Liver (tissue), 9 donors: ENCODE results near the gene CD47. TPM values are rescaled to one million over a fixed set of nuclear protein-coding genes. Genes with fewer than 3 reads are reported as not detected.

Experiments used
- DNase-seq: peaks from one replicate; pipeline ENCODE4 v3.0.0-alpha.2; 2017; ENCODE audit warnings: low spot score
- H3K27ac ChIP-seq, 2 donors: one replicate each; pipeline ENCODE4 v1.7.0; 2013; ENCODE audit warnings: inconsistent platforms in 2 of 2, low read length in 2 of 2, control low read depth in 1 of 2, low read depth in 1 of 2, mild to moderate bottlenecking in 1 of 2
- H3K27me3 ChIP-seq, 4 donors: one replicate each; pipeline versions ENCODE4 v1.6.1 to v1.7.0; 2013; ENCODE audit warnings: low read length in 3 of 4, inconsistent platforms in 1 of 4, mild to moderate bottlenecking in 1 of 4, moderate library complexity in 1 of 4; ENCODE audit not compliant: control insufficient read depth in 4 of 4, insufficient read depth in 4 of 4
- H3K36me3 ChIP-seq, 4 donors: one replicate each; pipeline versions ENCODE4 v1.6.1 to v1.7.0; 2013; ENCODE audit warnings: low read length in 3 of 4, mild to moderate bottlenecking in 3 of 4, low read depth in 1 of 4, moderate library complexity in 1 of 4; ENCODE audit not compliant: control insufficient read depth in 4 of 4, insufficient read depth in 3 of 4
- H3K4me1 ChIP-seq, 4 donors: one replicate each; pipeline versions ENCODE4 v1.6.1 to v1.7.0; 2013; ENCODE audit warnings: low read length in 3 of 4, mild to moderate bottlenecking in 3 of 4, moderate library complexity in 1 of 4; ENCODE audit not compliant: control insufficient read depth in 4 of 4, insufficient read depth in 4 of 4
- H3K4me3 ChIP-seq, 3 donors: one replicate each; pipeline versions ENCODE4 v1.6.1 to v1.7.0; 2013; ENCODE audit warnings: low read length in 3 of 3, control low read depth in 1 of 3, low read depth in 1 of 3, mild to moderate bottlenecking in 1 of 3
- H3K9ac ChIP-seq, 2 donors: one replicate each; pipeline ENCODE4 v1.7.0; 2013; ENCODE audit warnings: low read length in 2 of 2, mild to moderate bottlenecking in 2 of 2, moderate library complexity in 2 of 2, control low read depth in 1 of 2, low read depth in 1 of 2
- H3K9me3 ChIP-seq, 4 donors: one replicate each; pipeline versions ENCODE4 v1.6.1 to v1.7.0; 2013; ENCODE audit warnings: low read length in 3 of 4; ENCODE audit not compliant: control insufficient read depth in 4 of 4
- ATF3 ChIP-seq: IDR thresholded peaks from 2 replicates; pipeline ENCODE4 v1.6.1; 2016; ENCODE audit warnings: antibody characterized with exemption
- CTCF ChIP-seq: fragments of 150-350 bp; IDR thresholded peaks from 2 replicates; pipeline ENCODE4 v1.5.1; 2017; ENCODE audit warnings: improper control_type of control experiment, low read depth, low read length; ENCODE audit not compliant: missing input control
- EGR1 ChIP-seq, 2 donors: IDR thresholded peaks; 2 replicates each; pipeline ENCODE4 v1.6.1; 2016 to 2018; ENCODE audit warnings: antibody characterized with exemption in 2 of 2, low read depth in 2 of 2
- FOXA1 ChIP-seq: IDR thresholded peaks from 2 replicates; pipeline ENCODE4 v1.6.1; 2016; ENCODE audit warnings: antibody characterized with exemption
- FOXA2 ChIP-seq: IDR thresholded peaks from 2 replicates; pipeline ENCODE4 v1.6.1; 2016; ENCODE audit warnings: antibody characterized with exemption
- GABPA ChIP-seq, 2 donors: IDR thresholded peaks in 1 of 2; conservative IDR thresholded peaks in 1 of 2; 2 replicates each; pipeline ENCODE4 v1.6.1; 2016; ENCODE audit warnings: antibody characterized with exemption in 2 of 2, mild to moderate bottlenecking in 1 of 2, moderate library complexity in 1 of 2
- HNF4A ChIP-seq, 2 donors: conservative IDR thresholded peaks; 2 replicates each; pipeline ENCODE4 v1.6.1; 2016; ENCODE audit warnings: antibody characterized with exemption in 2 of 2, mild to moderate bottlenecking in 2 of 2
- HNF4G ChIP-seq: IDR thresholded peaks from 2 replicates; pipeline ENCODE4 v1.6.1; 2016; ENCODE audit warnings: antibody characterized with exemption
- JUND ChIP-seq, 2 donors: IDR thresholded peaks; 2 replicates each; pipeline ENCODE4 v1.6.1; 2016; ENCODE audit warnings: antibody characterized with exemption in 2 of 2
- MAX ChIP-seq: IDR thresholded peaks from 2 replicates; pipeline ENCODE4 v1.6.1; 2016; ENCODE audit warnings: antibody characterized with exemption
- NR2F2 ChIP-seq: IDR thresholded peaks from 2 replicates; pipeline ENCODE4 v1.6.1; 2016; ENCODE audit warnings: antibody characterized with exemption
- RAD21 ChIP-seq, 2 donors: IDR thresholded peaks; 2 replicates each; pipeline ENCODE4 v1.6.1; 2016; ENCODE audit warnings: antibody characterized with exemption in 2 of 2, mild to moderate bottlenecking in 2 of 2
- REST ChIP-seq: IDR thresholded peaks from 2 replicates; pipeline ENCODE4 v1.6.1; 2016; ENCODE audit warnings: antibody characterized with exemption, mild to moderate bottlenecking
- RXRA ChIP-seq, 2 donors: IDR thresholded peaks; 2 replicates each; pipeline ENCODE4 v1.6.1; 2017 to 2018; ENCODE audit warnings: antibody characterized with exemption in 2 of 2, mild to moderate bottlenecking in 1 of 2
- SP1 ChIP-seq: IDR thresholded peaks from 2 replicates; pipeline ENCODE4 v1.6.1; 2018; ENCODE audit warnings: antibody characterized with exemption, mild to moderate bottlenecking
- TAF1 ChIP-seq: conservative IDR thresholded peaks from 2 replicates; pipeline ENCODE4 v1.6.1; 2016; ENCODE audit warnings: antibody characterized with exemption, mild to moderate bottlenecking
- YY1 ChIP-seq: IDR thresholded peaks from 2 replicates; pipeline ENCODE4 v1.6.1; 2016; ENCODE audit warnings: antibody characterized with exemption, mild to moderate bottlenecking
- ZBTB33 ChIP-seq: IDR thresholded peaks from 2 replicates; pipeline ENCODE4 v1.6.1; 2016; ENCODE audit warnings: antibody characterized with exemption
- WGBS: extraction: QIAGEN DNeasy Blood & Tissue Kit; methylation state at CpG from one replicate; pipeline ENCODE4 v1.1.7; 2013; 5-methylcytosine and 5-hydroxymethylcytosine counted together
- polyA plus RNA-seq, 2 donors: library from polyadenylated mRNA; stranded (reverse) in 1 of 2; unstranded in 1 of 2; fragments of 200-250 nt in 1 of 2; fragments of >200 nt in 1 of 2; fragmentation: Nextera tagmentation in 1 of 2; extraction: Ambion mirVana in 1 of 2; gene quantifications; one replicate each; pipeline versions ENCODE4 v1.2.1 to v1.2.3, GENCODE V29; 2013 to 2015
- total RNA-seq, 2 donors: library from RNA; depleted of rRNA; stranded (reverse); fragments of >200 nt; gene quantifications; one replicate each; pipeline ENCODE4 v1.2.3, GENCODE V29; 2014
- donor health status: healthy.
- donor health status: healthy.
- donor health status: healthy.
- donor health status: healthy.
- donor health status: healthy.

CD47 gene
- total and polyA plus RNA-seq, 4 donors = 23.4 to 39.5 (median 33.9) TPM

GRCh38 chr3:108021131-108021530, 69.7 kb downstream of the CD47 start:
- Histone ChIP-seq H3K4me3 (no peak overlapping the region), H3K9ac (no peak overlapping the region), H3K4me1 (no peaks in the 10 kb centered on the region), H3K36me3 (no peaks in the 10 kb centered on the region), H3K27me3 (no peaks in the 10 kb centered on the region), H3K27ac (no peak overlapping the region), H3K9me3 (no peaks in the 10 kb centered on the region)
- DNase-seq = no peak
- TF ChIP-seq MAX (no peak), FOXA1 (no peak), RAD21 (IDR thresholded peaks at IDR 0.05) (no peak), HNF4A (conservative IDR thresholded peaks at IDR 0.05) (no peak), NR2F2 (no peak), ATF3 (no peak), FOXA2 (no peak), CTCF (no peak), SP1 (no peak), REST (no peak), EGR1 (IDR thresholded peaks at IDR 0.05; ENCODE audit: low read depth in 2 of 2) (no peak), JUND (IDR thresholded peaks at IDR 0.05) (no peak), RXRA (IDR thresholded peaks at IDR 0.05) (no peak), YY1 (no peak), TAF1 (no peak), ZBTB33 (no peak), GABPA (IDR thresholded peaks at IDR 0.05 in 1 of 2, conservative IDR thresholded peaks at IDR 0.05 in 1 of 2) (no peak), HNF4G (no peak)
- 65% methylated on average over 3 of the region's 3 CpGs for WGBS
